Measurements from ENCODE around the gene BTBD10. TPM values are rescaled to one million over a fixed set of nuclear protein-coding genes. Genes with fewer than 3 reads are reported as not detected.

BTBD10 gene
- total and polyA plus RNA-seq, 2 experiments from 2014 or later: 20.2 to 30.1 TPM

- TF ChIP-seq, protein P1, sequence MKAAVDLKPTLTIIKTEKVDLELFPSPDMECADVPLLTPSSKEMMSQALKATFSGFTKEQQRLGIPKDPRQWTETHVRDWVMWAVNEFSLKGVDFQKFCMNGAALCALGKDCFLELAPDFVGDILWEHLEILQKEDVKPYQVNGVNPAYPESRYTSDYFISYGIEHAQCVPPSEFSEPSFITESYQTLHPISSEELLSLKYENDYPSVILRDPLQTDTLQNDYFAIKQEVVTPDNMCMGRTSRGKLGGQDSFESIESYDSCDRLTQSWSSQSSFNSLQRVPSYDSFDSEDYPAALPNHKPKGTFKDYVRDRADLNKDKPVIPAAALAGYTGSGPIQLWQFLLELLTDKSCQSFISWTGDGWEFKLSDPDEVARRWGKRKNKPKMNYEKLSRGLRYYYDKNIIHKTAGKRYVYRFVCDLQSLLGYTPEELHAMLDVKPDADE (IDR thresholded peaks at IDR 0.05): no peak
- TF ChIP-seq STAT1 (IDR thresholded peaks at IDR 0.05; ENCODE audit: unreplicated experiment): no peak
- TF ChIP-seq EZH2 (IDR thresholded peaks at IDR 0.05; ENCODE audit: low read depth, unreplicated experiment): no peak
These were observed 110.3 kb downstream of the BTBD10 start (continued) for GRCh38 chr11:13352711-13353110.

- TF ChIP-seq REST (IDR thresholded peaks at IDR 0.05; ENCODE audit: unreplicated experiment): no peak
- TF ChIP-seq ZNF331 (CRISPR knock-in tag; IDR thresholded peaks at IDR 0.05; ENCODE audit: low read depth): no peak
- TF ChIP-seq POLR2AphosphoS5 (IDR thresholded peaks at IDR 0.05; ENCODE audit: low read depth): no peak
- no peak for TF ChIP-seq EZH2phosphoT487 (IDR thresholded peaks at IDR 0.05; ENCODE audit: unreplicated experiment)
- no peak for TF ChIP-seq CREB1 (CRISPR knock-in tag; IDR thresholded peaks at IDR 0.05; ENCODE audit: low read depth)
- no peak for TF ChIP-seq STAT1 (IDR thresholded peaks at IDR 0.05; ENCODE audit: unreplicated experiment)
- no peak overlapping the region for H3K4me3 ChIP-seq
- Mint-ChIP-seq H3K36me3 (ENCODE audit: low read depth) (no peaks in the 10 kb centered on the region), H3K27me3 (ENCODE audit: insufficient read depth, low read depth, poor library complexity) (peaks cover 4% of the 10 kb centered on the region), H3K27ac (no peak overlapping the region), H3K4me3 (no peak overlapping the region), H3K9me3 (no peaks in the 10 kb centered on the region; the same call in 2 of the 3 replicates), H3K4me1 (peaks cover 8% of the 10 kb centered on the region; the same call in 1 of the 3 replicates)
- H3K27me3 ChIP-seq (ENCODE audit: insufficient read depth): no peaks in the 10 kb centered on the region
- no peak for ATAC-seq
- no peak overlapping the region for H2AFZ ChIP-seq
- H3K79me2 ChIP-seq (replicated peaks; ENCODE audit: insufficient read depth): no peaks in the 10 kb centered on the region
- no peaks in the 10 kb centered on the region for H3K4me1 ChIP-seq (ENCODE audit: insufficient read depth)
- H3F3A ChIP-seq (replicated peaks; ENCODE audit: low read depth): no peaks in the 10 kb centered on the region
- H3K36me3 ChIP-seq (ENCODE audit: insufficient read depth): no peaks in the 10 kb centered on the region
- H4K20me1 ChIP-seq (replicated peaks; ENCODE audit: insufficient read depth): no peaks in the 10 kb centered on the region
- H3K9me2 ChIP-seq (ENCODE audit: insufficient read depth): no peaks in the 10 kb centered on the region
- DNase-seq (ENCODE audit: low spot score): no peak
- H3K27ac ChIP-seq (ENCODE audit: low read depth): no peak overlapping the region
- no peak overlapping the region for H3K4me2 ChIP-seq
These were observed 113.4 kb downstream of the BTBD10 start for GRCh38 chr11:13349581-13349980.

- Mint-ChIP-seq H3K27ac (no peak overlapping the region), H3K4me1 (peaks cover 8% of the 10 kb centered on the region; the same call in 1 of the 3 replicates), H3K36me3 (ENCODE audit: low read depth) (no peaks in the 10 kb centered on the region), H3K4me3 (no peak overlapping the region), H3K9me3 (no peaks in the 10 kb centered on the region; the same call in 2 of the 3 replicates), H3K27me3 (ENCODE audit: insufficient read depth, low read depth, poor library complexity) (peaks cover 4% of the 10 kb centered on the region)
- Histone ChIP-seq H4K20me1 (replicated peaks; ENCODE audit: insufficient read depth) (no peaks in the 10 kb centered on the region), H3K79me2 (replicated peaks; ENCODE audit: insufficient read depth) (no peaks in the 10 kb centered on the region), H3K27me3 (ENCODE audit: insufficient read depth) (no peaks in the 10 kb centered on the region), H3K4me2 (no peak overlapping the region), H3K4me3 (no peak overlapping the region), H2AFZ (no peak overlapping the region), H3K27ac (ENCODE audit: low read depth) (no peak overlapping the region), H3K36me3 (ENCODE audit: insufficient read depth) (no peaks in the 10 kb centered on the region), H3K9me2 (ENCODE audit: insufficient read depth) (no peaks in the 10 kb centered on the region), H3F3A (replicated peaks; ENCODE audit: low read depth) (no peaks in the 10 kb centered on the region), H3K4me1 (ENCODE audit: insufficient read depth) (no peaks in the 10 kb centered on the region)
- no peak for DNase-seq (ENCODE audit: low spot score)
- TF ChIP-seq CREB1 (CRISPR knock-in tag; IDR thresholded peaks at IDR 0.05; ENCODE audit: low read depth): no peak
- TF ChIP-seq POLR2AphosphoS5 (IDR thresholded peaks at IDR 0.05; ENCODE audit: low read depth): no peak
- no peak for ATAC-seq
These were observed 114.0 kb downstream of the BTBD10 start for GRCh38 chr11:13349046-13349445.
